ENCODE data around the gene SMTN. TPM values are rescaled to one million over a fixed set of nuclear protein-coding genes. Genes with fewer than 3 reads are reported as not detected.

Gene SMTN
- total RNA-seq, 1 donor from 2014 or later = 55.0 TPM

GRCh38 chr22:31104869-31105268 is 23.8 kb downstream of the SMTN start:
- H3K4me3 Mint-ChIP-seq = no peak overlapping the region
- no peaks in the 10 kb centered on the region for H3K9me3 Mint-ChIP-seq
- no peaks in the 10 kb centered on the region for H3K36me3 Mint-ChIP-seq (ENCODE audit: low read depth)
- peaks cover 14% of the 10 kb centered on the region for H3K27me3 Mint-ChIP-seq (ENCODE audit: low read depth)
- peaks cover 6% of the 10 kb centered on the region for H3K4me1 Mint-ChIP-seq
- no peak overlapping the region for H3K27ac Mint-ChIP-seq (ENCODE audit: unreplicated experiment)
- TF ChIP-seq CTCF (conservative IDR thresholded peaks at IDR 0.05) = peak; percentile 61
- peak; percentile 29 for DNase-seq (ENCODE audit: low read depth, low spot score)

- DNase-seq (ENCODE audit: low read depth, low spot score) = no peak
- no peak overlapping the region for H3K27ac Mint-ChIP-seq (ENCODE audit: unreplicated experiment)
- TF ChIP-seq CTCF (conservative IDR thresholded peaks at IDR 0.05) = no peak
- peak overlapping the region; percentile 45 for H3K4me3 Mint-ChIP-seq
- peaks cover 6% of the 10 kb centered on the region for H3K4me1 Mint-ChIP-seq
- H3K36me3 Mint-ChIP-seq (ENCODE audit: low read depth) = no peaks in the 10 kb centered on the region
- H3K27me3 Mint-ChIP-seq (ENCODE audit: low read depth) = peaks cover 14% of the 10 kb centered on the region
- H3K9me3 Mint-ChIP-seq = no peaks in the 10 kb centered on the region
Observed at GRCh38 chr22:31105282-31105929, 24.3 kb downstream of the SMTN start.

- Mint-ChIP-seq H3K9me3 (no peaks in the 10 kb centered on the region), H3K4me1 (peaks cover 6% of the 10 kb centered on the region), H3K36me3 (ENCODE audit: low read depth) (no peaks in the 10 kb centered on the region), H3K27ac (ENCODE audit: unreplicated experiment) (no peak overlapping the region), H3K27me3 (ENCODE audit: low read depth) (peaks cover 14% of the 10 kb centered on the region), H3K4me3 (peak overlapping the region; percentile 45)
- no peak for TF ChIP-seq CTCF (conservative IDR thresholded peaks at IDR 0.05)
- DNase-seq (ENCODE audit: low read depth, low spot score) = no peak
Observed at GRCh38 chr22:31106001-31106571, 25.0 kb downstream of the SMTN start.

- peak overlapping the region; percentile 75 for H3K4me3 Mint-ChIP-seq
- no peaks in the 10 kb centered on the region for H3K9me3 Mint-ChIP-seq
- H3K27me3 Mint-ChIP-seq (ENCODE audit: low read depth) = peaks cover 14% of the 10 kb centered on the region
- H3K4me1 Mint-ChIP-seq = peaks cover 6% of the 10 kb centered on the region
- H3K27ac Mint-ChIP-seq (ENCODE audit: unreplicated experiment) = no peak overlapping the region
- H3K36me3 Mint-ChIP-seq (ENCODE audit: low read depth) = no peaks in the 10 kb centered on the region
- TF ChIP-seq CTCF (conservative IDR thresholded peaks at IDR 0.05) = no peak
- no peak for DNase-seq (ENCODE audit: low read depth, low spot score)
Observed at GRCh38 chr22:31106731-31107177, 25.6 kb downstream of the SMTN start.

- Mint-ChIP-seq H3K4me1 (peaks cover 6% of the 10 kb centered on the region), H3K4me3 (peak within 1 kb of the TSS; percentile 78), H3K36me3 (ENCODE audit: low read depth) (no peaks in the 10 kb centered on the region), H3K27me3 (ENCODE audit: low read depth) (peaks cover 14% of the 10 kb centered on the region), H3K9me3 (no peaks in the 10 kb centered on the region), H3K27ac (ENCODE audit: unreplicated experiment) (no peak within 1 kb of the TSS)
- DNase-seq (ENCODE audit: low read depth, low spot score) = peak; percentile 83
- TF ChIP-seq CTCF (conservative IDR thresholded peaks at IDR 0.05) = peak; percentile 93
Observed at GRCh38 chr22:31107178-31107893, 26.2 kb downstream of the SMTN start, which contains the start of gene SELENOM. Gene SELENOM, minus strand, starts transcription at chr22:31107568. Its CDS starts 63 bp downstream, at chr22:31107505.

All from neural crest cell (in vitro differentiated cells).